ENCODE data around the gene TUBB. TPM values are rescaled to one million over a fixed set of nuclear protein-coding genes. Genes with fewer than 3 reads are reported as not detected.
"Not testable (repeated sequence)": the region's sequence is repeated elsewhere in the genome, so short reads cannot be mapped to it uniquely, and the experiment has no call there.

Gene TUBB
- total RNA-seq, 3 donors from 2014 or later: 189 to 269 (median 212) TPM

DNA sequence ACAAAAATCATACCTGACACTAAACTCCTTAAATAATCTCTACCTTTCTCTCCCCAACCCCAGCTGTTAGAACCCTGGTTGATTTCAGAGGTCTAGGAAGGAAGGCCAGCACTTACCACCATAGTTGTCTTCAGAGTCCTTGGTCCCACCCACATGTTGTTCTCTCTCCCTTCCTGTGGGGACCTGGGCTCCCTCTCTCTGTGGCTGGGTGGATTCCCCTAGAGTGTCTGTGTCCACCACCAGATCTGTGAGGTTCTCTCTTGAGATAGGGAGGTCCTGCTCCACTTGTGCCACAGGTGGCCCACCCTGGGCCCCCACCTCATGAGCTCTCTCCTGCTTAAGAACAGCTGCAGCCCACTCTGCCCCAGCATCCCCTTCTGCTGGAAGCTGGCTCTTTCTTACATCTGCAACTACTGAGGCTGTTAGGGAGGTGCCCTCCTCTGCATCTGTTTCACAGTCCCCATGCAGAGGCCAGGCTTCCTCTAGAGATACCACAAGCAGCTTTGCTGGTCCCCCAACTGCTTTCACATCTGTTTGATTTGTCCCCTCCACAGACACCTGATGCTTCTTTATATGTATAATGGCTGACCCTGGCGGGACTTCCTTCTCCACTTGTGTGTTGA lies 8.3 kb upstream of the TUBB start:
- peaks cover 0 to 8% of the 10 kb centered on the region in 2 donors for H3K4me1 ChIP-seq
- H3K9me3 ChIP-seq: no peaks in the 10 kb centered on the region
- no peak for DNase-seq (ENCODE audit: low spot score in 2 of 2)
- H3K36me3 ChIP-seq: peaks cover 9% of the 10 kb centered on the region
- H3K27me3 ChIP-seq: no peaks in the 10 kb centered on the region
- TF ChIP-seq, protein P1, sequence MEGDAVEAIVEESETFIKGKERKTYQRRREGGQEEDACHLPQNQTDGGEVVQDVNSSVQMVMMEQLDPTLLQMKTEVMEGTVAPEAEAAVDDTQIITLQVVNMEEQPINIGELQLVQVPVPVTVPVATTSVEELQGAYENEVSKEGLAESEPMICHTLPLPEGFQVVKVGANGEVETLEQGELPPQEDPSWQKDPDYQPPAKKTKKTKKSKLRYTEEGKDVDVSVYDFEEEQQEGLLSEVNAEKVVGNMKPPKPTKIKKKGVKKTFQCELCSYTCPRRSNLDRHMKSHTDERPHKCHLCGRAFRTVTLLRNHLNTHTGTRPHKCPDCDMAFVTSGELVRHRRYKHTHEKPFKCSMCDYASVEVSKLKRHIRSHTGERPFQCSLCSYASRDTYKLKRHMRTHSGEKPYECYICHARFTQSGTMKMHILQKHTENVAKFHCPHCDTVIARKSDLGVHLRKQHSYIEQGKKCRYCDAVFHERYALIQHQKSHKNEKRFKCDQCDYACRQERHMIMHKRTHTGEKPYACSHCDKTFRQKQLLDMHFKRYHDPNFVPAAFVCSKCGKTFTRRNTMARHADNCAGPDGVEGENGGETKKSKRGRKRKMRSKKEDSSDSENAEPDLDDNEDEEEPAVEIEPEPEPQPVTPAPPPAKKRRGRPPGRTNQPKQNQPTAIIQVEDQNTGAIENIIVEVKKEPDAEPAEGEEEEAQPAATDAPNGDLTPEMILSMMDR (IDR thresholded peaks at IDR 0.05): no peak
- TF ChIP-seq POLR2AphosphoS5 (IDR thresholded peaks at IDR 0.05): no peak
- no peak for TF ChIP-seq POLR2A (IDR thresholded peaks at IDR 0.05)
- intact Hi-C loops (cut with DNase I; ENCODE audit: low total_unique reads): no loop called here
- no peak overlapping the region for H3K4me3 ChIP-seq
- H3K27ac ChIP-seq: no peak overlapping the region

GRCh38 chr6:30712441-30712945 lies 7.7 kb upstream of the TUBB start:
- H3K27me3 ChIP-seq: no peaks in the 10 kb centered on the region
- peaks cover 9% of the 10 kb centered on the region for H3K36me3 ChIP-seq
- intact Hi-C loops (cut with DNase I; ENCODE audit: low total_unique reads): no loop called here
- H3K4me3 ChIP-seq: no peak overlapping the region
- no peaks in the 10 kb centered on the region for H3K9me3 ChIP-seq
- H3K27ac ChIP-seq: no peak overlapping the region
- H3K4me1 ChIP-seq: peaks cover 0 to 8% of the 10 kb centered on the region in 2 donors
- no peak for DNase-seq (ENCODE audit: low spot score in 2 of 2)
- TF ChIP-seq POLR2AphosphoS5 (IDR thresholded peaks at IDR 0.05) (no peak), POLR2A (IDR thresholded peaks at IDR 0.05) (no peak)
- TF ChIP-seq, protein P1 (IDR thresholded peaks at IDR 0.05): no peak

- no peaks in the 10 kb centered on the region for H3K27me3 ChIP-seq
- H3K9me3 ChIP-seq: no peaks in the 10 kb centered on the region
- intact Hi-C loops (cut with DNase I; ENCODE audit: low total_unique reads): no loop called here
- no peak for DNase-seq (ENCODE audit: low spot score in 2 of 2)
- H3K4me3 ChIP-seq: no peak overlapping the region
- TF ChIP-seq, protein P1 (IDR thresholded peaks at IDR 0.05): no peak
- no peak for TF ChIP-seq POLR2A (IDR thresholded peaks at IDR 0.05)
- TF ChIP-seq POLR2AphosphoS5 (IDR thresholded peaks at IDR 0.05): no peak
- no peak overlapping the region for H3K27ac ChIP-seq
- H3K36me3 ChIP-seq: peaks cover 9% of the 10 kb centered on the region
- peaks cover 0 to 10% of the 10 kb centered on the region in 2 donors for H3K4me1 ChIP-seq
Measured at GRCh38 chr6:30714263-30714662, 5.9 kb upstream of the TUBB start.

GRCh38 chr6:30716879-30717128 lies 3.3 kb upstream of the TUBB start:
- H3K27me3 ChIP-seq: no peaks in the 10 kb centered on the region
- peaks cover 0 to 14% of the 10 kb centered on the region in 2 donors for H3K4me1 ChIP-seq
- no peak for DNase-seq (ENCODE audit: low spot score in 2 of 2)
- peak overlapping the region; percentile 55 to 86 (median 65) for H3K4me3 ChIP-seq
- intact Hi-C loops (cut with DNase I; ENCODE audit: low total_unique reads): no loop called here
- TF ChIP-seq, protein P1 (IDR thresholded peaks at IDR 0.05): peak in 1 of 3 donors; percentile 21
- TF ChIP-seq POLR2AphosphoS5 (IDR thresholded peaks at IDR 0.05): no peak
- peak overlapping the region; percentile 93 to 96 for H3K27ac ChIP-seq
- peaks cover 9% of the 10 kb centered on the region for H3K36me3 ChIP-seq
- H3K9me3 ChIP-seq: no peaks in the 10 kb centered on the region

DNA sequence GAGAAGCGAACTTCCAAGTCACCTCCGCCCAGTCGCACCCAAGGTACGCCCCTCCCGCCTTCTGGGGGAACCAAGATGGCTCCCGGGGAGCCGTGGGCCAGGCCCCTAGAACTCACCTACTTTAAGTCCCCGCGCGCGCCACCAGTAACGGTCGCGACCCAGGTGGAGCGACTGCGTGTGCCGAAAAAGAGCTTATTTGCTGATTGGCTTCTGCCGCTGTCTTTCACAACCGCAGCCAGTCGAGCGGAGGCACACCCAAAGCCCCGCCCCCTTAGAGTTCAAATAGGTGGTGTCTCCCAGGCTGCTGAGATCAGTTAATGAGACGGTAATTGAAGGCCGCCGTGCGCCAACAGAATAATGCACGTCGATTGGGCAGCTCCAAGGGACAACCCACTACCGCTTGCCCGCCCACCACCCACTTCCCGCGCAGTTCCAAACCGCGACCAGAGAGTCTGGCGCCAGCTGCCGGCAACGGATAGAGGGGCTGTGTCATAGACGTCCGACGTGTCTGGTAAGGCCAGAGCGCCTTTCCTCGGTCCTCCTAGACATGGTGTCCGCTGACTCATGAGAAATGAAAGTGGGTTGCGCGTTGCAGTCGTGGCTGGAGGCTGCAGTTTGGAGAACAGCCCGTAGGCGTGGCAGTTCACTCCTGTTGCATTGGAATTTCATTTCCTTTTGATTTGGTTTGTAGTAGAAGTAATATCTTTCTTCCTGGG lies 2.9 kb upstream of the TUBB start, which contains the start of gene MDC1:
TSS of gene MDC1 (minus strand) at position 153 of the 716 bp plus-strand sequence. CDS start 2,106 bp downstream, outside the sequence.
- Histone ChIP-seq H3K27me3 (no peaks in the 10 kb centered on the region), H3K4me1 (peaks cover 0 to 14% of the 10 kb centered on the region in 2 donors), H3K9me3 (no peaks in the 10 kb centered on the region), H3K27ac (peak within 1 kb of the TSS; percentile 93 to 96), H3K4me3 (peak within 1 kb of the TSS; percentile 55 to 86 (median 65)), H3K36me3 (peaks cover 9% of the 10 kb centered on the region)
- intact Hi-C loops (cut with DNase I; ENCODE audit: low total_unique reads): no loop called here
- TF ChIP-seq POLR2AphosphoS5 (IDR thresholded peaks at IDR 0.05) (peak; percentile 89 to 91 (median 89)), POLR2A (IDR thresholded peaks at IDR 0.05) (no peak)
- TF ChIP-seq, protein P1 (IDR thresholded peaks at IDR 0.05): peak; percentile 36 to 48 (median 42)
- DNase-seq (ENCODE audit: low spot score in 2 of 2): peak; percentile 99 to 100

DNA sequence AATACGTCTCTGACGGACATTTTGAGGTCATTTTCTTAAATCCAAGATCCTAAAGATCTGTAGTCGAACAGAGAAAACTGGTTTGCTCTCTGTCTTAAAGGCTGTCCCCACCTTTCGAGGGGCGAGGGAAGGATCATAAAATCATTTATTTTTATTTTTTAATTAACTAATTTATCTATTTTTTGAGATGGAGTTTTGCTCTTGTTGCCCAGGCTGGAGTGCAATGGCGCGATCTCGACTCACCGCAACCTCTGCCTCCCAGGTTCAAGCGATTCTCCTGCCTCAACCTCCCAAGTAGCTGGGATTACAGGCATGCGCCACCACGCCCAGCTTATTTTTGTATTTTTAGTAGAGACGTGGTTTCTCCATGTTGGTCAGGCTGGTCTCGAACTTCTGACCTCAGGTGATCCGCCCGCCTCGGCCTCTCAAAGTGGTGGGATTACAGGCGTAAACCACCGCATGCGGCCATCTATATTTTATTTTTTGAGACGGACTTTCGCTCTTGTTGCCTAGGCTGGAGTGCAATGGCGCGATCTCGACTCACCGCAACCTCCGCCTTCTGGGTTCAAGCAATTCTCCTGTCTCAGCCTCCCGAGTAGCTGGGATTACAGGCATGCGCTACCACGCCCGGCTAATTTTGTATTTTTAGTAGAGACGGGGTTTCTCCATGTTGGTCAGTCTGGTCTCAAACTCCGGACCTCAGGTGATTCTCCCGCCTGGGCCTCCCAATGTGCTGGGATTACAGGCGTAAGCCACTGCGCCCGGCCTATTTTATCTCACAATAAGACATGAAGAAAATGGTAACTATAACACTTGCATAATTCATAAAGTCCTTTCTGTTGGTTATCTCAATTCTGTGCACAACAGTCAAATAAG lies 2.1 kb upstream of the TUBB start:
- H3K9me3 ChIP-seq; H3K27me3 ChIP-seq; DNase-seq (ENCODE audit: low spot score in 2 of 2); intact Hi-C loops (cut with DNase I; ENCODE audit: low total_unique reads); H3K36me3 ChIP-seq: not testable (repeated sequence)
- Histone ChIP-seq H3K4me3 (peak overlapping the region; percentile 55 to 86 (median 65)), H3K4me1 (peaks cover 0 to 14% of the 10 kb centered on the region in 2 donors), H3K27ac (peak overlapping the region; percentile 93 to 96)
